GM15510 (cell line): ENCODE measurements around the gene ATP2B3.

Experiments used
- POLR2A ChIP-seq: IDR thresholded peaks from 3 replicates; pipeline ENCODE4 v1.6.1; 2011; ENCODE audit warnings: borderline replicate concordance; ENCODE audit not compliant: insufficient read length; ENCODE audit errors: extremely low read depth

ATP2B3 gene

DNA sequence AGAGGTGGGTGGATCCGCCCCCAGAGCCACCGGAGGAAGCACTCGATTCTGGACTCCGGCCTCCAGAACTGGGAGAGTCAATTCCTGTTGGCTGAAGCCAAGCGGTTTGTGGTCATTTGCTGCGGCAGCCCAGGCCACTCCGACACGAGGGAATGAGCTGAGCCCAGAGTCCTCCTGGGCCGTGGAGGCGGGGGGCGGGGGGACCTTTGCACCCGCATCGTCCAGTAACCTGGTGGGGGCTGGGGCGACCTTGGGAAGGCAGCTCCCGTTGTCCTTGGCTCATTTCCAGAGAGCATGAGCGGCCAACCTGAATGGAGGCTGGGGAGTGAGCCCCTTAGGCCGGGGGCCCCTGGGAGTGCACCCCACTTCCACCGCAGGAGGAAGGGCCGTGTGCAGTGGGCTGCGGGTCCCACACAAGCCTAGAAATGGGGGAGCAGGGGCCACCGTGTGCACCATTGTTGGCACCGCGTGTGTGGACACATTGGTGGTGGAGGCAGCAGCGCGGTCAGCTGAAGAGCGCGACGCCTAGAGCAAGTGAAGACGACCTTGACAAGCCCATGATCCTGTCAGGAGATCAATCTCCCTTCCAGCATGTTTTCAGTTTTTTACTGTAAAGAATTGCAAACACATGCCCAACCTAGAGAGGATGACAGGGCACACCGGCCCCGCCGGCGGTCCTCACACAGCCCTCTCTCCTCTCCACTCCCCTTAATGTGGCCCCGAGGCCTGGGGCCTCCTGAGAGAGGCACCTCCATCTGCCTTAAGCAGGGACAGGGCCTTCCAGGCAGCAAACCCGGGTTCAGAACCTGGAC is 109.6 kb downstream of the ATP2B3 start:
- no peak for TF ChIP-seq POLR2A

DNA sequence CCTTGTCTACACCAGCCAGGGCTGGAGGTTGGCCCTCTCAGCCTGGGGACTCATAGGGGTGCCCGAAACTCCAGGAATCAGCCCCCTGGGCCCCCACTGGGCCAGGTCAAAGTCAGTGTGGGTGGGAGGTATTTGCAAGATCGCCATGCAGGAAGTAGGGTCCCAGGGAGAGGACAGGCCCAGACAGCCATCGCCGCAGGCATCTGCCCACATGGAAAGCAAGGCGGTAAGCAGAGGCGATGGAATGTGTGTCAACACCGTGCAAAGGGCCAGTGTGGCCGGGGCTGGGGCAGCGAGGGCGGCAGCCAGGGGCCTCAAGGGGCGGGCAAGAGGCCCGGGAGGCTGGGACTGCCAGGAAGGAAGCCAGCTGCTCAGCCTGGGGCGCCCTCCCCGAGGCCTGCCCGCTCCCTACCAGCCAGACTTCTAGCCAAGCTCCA is 110.3 kb downstream of the ATP2B3 start:
- no peak for TF ChIP-seq POLR2A

DNA sequence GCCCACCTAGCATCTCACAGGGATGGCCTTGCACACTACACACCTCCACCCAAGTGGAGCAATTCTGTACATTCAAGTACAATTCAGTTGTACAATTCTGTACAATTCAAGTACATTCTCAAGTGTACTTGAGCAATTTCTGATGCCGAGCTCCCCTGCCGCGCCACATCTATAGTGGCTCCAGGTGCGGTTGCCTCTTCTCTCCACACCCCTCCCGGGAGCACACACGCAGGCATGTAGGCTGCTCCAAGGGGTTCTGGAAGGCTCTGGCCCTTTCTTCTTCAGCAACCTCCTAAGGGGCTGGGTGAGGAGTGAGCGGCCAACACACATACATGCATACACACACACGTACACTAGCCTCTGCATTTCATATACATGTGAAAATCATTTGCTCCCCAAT is 110.7 kb downstream of the ATP2B3 start:
- no peak for TF ChIP-seq POLR2A

DNA sequence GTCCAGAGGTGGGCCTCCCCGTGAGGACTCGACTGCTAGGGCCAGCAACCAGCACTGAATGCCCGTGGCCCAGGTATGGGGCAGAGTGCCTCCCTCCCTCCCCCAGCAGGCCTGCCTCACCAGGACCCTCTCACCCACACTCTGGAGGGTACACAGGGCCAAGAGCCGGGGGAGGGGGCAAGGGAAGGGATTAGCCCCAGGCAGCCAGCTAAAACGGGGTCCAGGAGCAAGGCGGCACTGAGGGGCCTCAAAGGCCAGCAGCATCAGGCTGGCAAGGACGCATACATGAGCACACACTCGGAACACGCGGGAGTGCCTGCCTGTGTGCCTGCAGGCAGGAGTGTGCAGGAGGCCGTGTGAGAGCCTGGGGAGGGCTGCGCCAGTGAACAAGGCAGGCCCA is 111.2 kb downstream of the ATP2B3 start:
- TF ChIP-seq POLR2A: no peak

DNA sequence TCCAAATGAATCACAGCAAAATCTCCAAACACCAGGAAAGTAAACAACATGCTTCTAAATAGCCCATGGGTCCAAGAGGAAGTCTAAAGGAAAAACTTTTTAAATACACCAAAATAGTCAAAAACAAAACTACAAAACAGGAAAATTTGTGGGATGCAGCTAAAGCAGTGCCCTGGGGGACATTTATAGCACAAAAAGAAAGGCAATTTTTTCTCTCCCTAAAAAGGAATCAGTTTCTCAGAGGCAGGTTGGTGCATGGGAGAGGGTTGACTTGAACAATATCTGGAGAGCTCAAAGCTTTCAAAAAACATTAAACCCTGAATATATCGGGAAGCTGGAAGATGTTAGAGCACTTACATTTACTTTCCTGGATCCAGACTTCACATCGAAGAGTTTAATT is 113.9 kb downstream of the ATP2B3 start:
- TF ChIP-seq POLR2A: no peak

DNA sequence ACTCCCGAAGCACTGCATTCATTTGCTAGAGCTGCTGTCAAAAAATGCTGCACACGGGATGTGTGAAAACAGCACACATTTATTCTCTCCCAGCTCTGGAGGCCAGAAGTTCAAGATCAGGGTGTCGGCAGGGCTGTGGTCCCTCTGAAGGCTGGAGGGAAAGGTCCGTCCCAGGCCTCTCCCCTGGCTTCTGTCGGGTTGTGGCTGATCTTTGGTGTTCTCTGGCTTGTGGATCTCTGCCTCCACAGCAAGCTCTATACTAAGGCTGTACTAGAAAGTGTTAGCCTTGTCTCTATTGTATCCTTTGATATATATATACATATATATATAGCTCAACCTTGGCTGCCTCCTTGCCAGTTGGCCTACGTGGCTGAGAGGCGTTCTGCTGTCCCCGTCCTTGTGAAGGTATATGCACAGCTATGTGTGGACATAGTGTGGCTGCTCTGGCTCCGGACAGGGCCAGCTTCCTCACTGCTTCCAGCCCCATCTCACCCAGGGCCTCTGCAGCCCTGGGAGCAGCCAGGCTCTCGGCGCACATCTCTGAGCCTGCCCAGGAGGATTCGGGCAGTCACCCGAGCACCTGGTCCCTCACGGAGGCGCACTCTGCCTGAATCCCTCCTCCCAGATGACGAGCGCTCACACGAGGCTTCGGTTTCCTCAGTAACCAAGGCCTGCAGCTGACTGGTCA is 114.6 kb downstream of the ATP2B3 start:
- TF ChIP-seq POLR2A: no peak
